Stimulated activated CD4-positive, alpha-beta T cell treated with anti-CD3 and anti-CD28 coated beads, Interleukin-4, amount 100 ng/mL, for 24 hours (primary cell): ENCODE data around the gene LRCH4.

Source experiments
- DNase-seq: peaks from one replicate; pipeline ENCODE4 v3.0.0-alpha.2; 2020

The LRCH4 gene

GRCh38 chr7:100582041-100582579, 3.8 kb downstream of the LRCH4 start:
- DNase-seq: no peak

- no peak for DNase-seq
Observed at GRCh38 chr7:100580466-100581283, 5.3 kb downstream of the LRCH4 start.

- DNase-seq: no peak
Observed at GRCh38 chr7:100578246-100579183, 7.4 kb downstream of the LRCH4 start.

- no peak for DNase-seq
Observed at GRCh38 chr7:100577507-100577906, 8.4 kb downstream of the LRCH4 start.

GRCh38 chr7:100577103-100577502, 8.8 kb downstream of the LRCH4 start:
- no peak for DNase-seq

- no peak for DNase-seq
Observed at GRCh38 chr7:100576384-100576993, 9.4 kb downstream of the LRCH4 start.

- DNase-seq: no peak
Observed at GRCh38 chr7:100575746-100576383, 10.1 kb downstream of the LRCH4 start.

- DNase-seq: no peak
Observed at GRCh38 chr7:100575206-100575631, 10.7 kb downstream of the LRCH4 start.

GRCh38 chr7:100574362-100575205, 11.3 kb downstream of the LRCH4 start:
- no peak for DNase-seq

- no peak for DNase-seq
Observed at GRCh38 chr7:100573691-100574361, 12.1 kb downstream of the LRCH4 start, which contains the start of gene SAP25. Gene SAP25 (minus strand): TSS chr7:100573900. CDS start chr7:100573742, 158 bp downstream.

- DNase-seq: no peak
Observed at GRCh38 chr7:100572949-100573675, 12.8 kb downstream of the LRCH4 start.

- no peak for DNase-seq
Observed at GRCh38 chr7:100572281-100572948, 13.5 kb downstream of the LRCH4 start.

- no peak for DNase-seq
Observed at GRCh38 chr7:100571829-100572116, 14.2 kb downstream of the LRCH4 start.

GRCh38 chr7:100570954-100571828, 14.7 kb downstream of the LRCH4 start:
- DNase-seq: no peak

GRCh38 chr7:100568896-100569844, 16.8 kb downstream of the LRCH4 start:
- peak; percentile 50 for DNase-seq

- no peak for DNase-seq
Observed at GRCh38 chr7:100568176-100568895, 17.6 kb downstream of the LRCH4 start.

- no peak for DNase-seq
Observed at GRCh38 chr7:100567751-100568175, 18.2 kb downstream of the LRCH4 start.
